ES-I3 (cell line): ENCODE measurements around the gene FOXN1.
"Not testable (repeated sequence)": the region's sequence is repeated elsewhere in the genome, so short reads cannot be mapped to it uniquely, and the experiment has no call there.

ENCODE experiments used
- H3K36me3 ChIP-seq: 2 replicates; pipeline ENCODE4 v1.6.1; 2013; ENCODE audit warnings: mild to moderate bottlenecking, low read length, control low read depth, moderate library complexity; ENCODE audit not compliant: insufficient read depth
- H3K4me1 ChIP-seq: 2 replicates; pipeline ENCODE4 v1.6.1; 2013; ENCODE audit warnings: mild to moderate bottlenecking, control low read depth, low read length; ENCODE audit not compliant: insufficient read depth
- H3K9ac ChIP-seq: 2 replicates; pipeline ENCODE4 v1.6.1; 2013; ENCODE audit warnings: low read depth, mild to moderate bottlenecking, low read length, moderate library complexity
- H3K9me3 ChIP-seq: 2 replicates; pipeline ENCODE4 v1.6.1; 2013; ENCODE audit warnings: mild to moderate bottlenecking, low read length, moderate library complexity; ENCODE audit not compliant: control insufficient read depth, insufficient read depth

FOXN1 gene, protein sequence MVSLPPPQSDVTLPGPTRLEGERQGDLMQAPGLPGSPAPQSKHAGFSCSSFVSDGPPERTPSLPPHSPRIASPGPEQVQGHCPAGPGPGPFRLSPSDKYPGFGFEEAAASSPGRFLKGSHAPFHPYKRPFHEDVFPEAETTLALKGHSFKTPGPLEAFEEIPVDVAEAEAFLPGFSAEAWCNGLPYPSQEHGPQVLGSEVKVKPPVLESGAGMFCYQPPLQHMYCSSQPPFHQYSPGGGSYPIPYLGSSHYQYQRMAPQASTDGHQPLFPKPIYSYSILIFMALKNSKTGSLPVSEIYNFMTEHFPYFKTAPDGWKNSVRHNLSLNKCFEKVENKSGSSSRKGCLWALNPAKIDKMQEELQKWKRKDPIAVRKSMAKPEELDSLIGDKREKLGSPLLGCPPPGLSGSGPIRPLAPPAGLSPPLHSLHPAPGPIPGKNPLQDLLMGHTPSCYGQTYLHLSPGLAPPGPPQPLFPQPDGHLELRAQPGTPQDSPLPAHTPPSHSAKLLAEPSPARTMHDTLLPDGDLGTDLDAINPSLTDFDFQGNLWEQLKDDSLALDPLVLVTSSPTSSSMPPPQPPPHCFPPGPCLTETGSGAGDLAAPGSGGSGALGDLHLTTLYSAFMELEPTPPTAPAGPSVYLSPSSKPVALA

DNA sequence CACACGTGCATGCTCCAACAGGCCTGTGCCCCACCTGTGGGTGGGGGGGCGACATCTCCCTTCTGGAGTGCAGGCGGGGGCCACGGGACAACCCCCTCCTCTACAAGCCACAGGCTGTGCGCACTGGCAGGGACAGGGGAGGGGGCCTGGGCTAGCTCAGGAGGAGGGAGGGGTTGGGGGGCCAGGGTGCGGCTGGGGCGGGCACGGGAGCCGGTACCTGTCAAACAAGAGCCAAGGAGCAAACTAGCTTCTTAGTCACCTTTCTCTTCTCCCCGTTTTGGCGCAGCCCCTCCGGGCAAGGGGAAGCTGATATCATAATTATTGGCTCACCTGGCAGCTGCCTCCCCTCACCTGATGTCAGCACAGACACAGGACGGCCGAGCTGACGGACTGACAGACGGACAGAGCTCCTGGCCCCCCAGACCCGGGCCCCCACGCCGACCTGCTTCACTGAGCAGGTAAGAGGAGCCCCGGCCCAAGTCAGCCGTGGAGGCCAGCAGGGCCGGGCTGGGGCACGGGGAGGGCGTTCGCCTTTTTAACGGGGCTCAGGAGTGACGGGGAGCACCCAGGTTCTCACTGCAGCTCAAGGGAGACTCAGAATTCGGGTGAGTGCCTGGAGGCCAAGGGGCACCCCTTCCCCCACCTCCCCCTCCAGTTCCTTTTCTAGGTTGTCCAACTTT is at the start of gene FOXN1:
Gene FOXN1, plus strand, starts transcription at position 363 of the 680 bp plus-strand sequence. CDS start 17,622 bp downstream, outside the sequence.
- no peaks in the 10 kb centered on the region for H3K9me3 ChIP-seq
- peaks cover 8% of the 10 kb centered on the region; the same call in 1 of the 2 replicates for H3K4me1 ChIP-seq
- H3K36me3 ChIP-seq: no peaks in the 10 kb centered on the region
- H3K9ac ChIP-seq: no peak within 1 kb of the TSS

DNA sequence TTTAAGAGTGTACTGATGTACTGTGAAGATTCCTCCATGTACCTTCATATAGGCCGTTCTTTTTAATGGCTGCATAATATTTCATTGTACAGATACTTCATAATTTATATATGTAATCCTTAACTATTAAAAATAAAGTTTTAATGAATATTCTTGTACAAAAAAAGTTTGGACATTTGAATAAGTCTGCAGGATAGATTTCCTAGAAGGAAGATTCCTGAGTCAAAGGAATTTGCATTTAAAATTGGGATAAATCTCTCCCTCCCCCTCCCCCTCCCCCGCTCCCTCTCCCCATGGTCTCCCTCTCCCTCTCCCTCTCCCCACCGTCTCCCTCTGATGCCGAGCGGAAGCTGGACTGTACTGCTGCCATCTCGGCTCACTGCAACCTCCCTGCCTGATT is 48.3 kb upstream of the FOXN1 start:
- no peaks in the 10 kb centered on the region for H3K4me1 ChIP-seq
- H3K9me3 ChIP-seq: no peaks in the 10 kb centered on the region
- no peaks in the 10 kb centered on the region for H3K36me3 ChIP-seq
- H3K9ac ChIP-seq: no peak overlapping the region

DNA sequence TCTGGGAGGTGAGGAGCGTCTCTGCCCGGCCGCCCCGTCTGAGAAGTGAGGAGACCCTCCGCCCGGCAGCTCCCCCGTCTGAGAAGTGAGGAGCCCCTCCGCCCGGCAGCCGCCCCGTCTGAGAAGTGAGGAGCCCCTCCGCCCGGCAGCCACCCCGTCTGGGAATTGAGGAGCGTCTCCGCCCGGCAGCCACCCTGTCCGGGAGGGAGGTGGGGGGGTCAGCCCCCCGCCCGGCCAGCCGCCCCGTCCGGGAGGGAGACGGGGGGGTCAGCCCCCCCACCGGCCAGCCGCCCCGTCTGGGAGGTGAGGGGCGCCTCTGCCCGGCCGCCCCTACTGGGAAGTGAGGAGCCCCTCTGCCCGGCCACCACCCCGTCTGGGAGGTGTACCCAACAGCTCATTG is 47.3 kb upstream of the FOXN1 start:
- not testable (repeated sequence) for H3K4me1 ChIP-seq, H3K9ac ChIP-seq, H3K36me3 ChIP-seq, H3K9me3 ChIP-seq

DNA sequence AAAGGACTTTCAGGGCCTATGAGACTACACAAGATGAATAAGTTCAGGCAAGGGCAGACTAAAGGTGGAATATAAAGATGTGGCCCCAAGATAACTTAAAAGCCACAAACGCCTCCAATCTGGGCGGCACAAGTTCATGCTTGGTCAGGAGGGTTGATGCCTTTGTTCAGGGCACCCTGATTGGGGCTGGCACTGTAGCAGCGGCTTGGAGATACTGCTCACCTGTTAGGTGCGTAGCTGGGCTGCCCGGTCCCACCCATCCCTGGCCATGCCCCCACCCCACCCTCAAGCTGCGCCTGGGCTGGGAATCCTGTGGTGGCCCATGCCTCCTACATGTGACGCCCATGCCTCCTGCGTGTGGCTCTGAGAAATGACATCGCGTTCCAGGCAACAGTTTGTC is 45.2 kb upstream of the FOXN1 start:
- no peaks in the 10 kb centered on the region for H3K9me3 ChIP-seq
- no peak overlapping the region for H3K9ac ChIP-seq
- no peaks in the 10 kb centered on the region for H3K36me3 ChIP-seq
- H3K4me1 ChIP-seq: no peaks in the 10 kb centered on the region

DNA sequence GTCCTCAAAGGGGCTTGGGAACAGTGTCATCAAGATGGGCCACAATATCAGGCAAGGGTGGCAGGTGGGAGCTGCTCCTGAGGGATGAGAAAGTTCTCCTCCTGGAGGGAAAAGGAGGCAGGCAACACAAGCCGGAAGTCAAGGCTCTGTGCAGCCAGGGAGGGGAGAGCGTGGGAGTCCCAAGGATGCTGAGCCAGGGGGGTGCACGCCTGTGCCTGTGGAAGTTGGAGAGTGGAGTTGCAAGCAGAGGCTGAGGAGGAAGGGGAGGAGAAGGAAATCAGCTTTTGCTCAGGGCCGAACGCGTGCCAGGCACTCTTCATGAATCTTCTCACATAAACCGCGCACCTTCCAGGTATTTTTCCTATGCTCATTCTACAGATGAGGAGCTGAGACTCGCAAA is 40.1 kb upstream of the FOXN1 start:
- Histone ChIP-seq H3K9me3 (no peaks in the 10 kb centered on the region), H3K36me3 (no peaks in the 10 kb centered on the region), H3K9ac (no peak overlapping the region), H3K4me1 (no peaks in the 10 kb centered on the region)

DNA sequence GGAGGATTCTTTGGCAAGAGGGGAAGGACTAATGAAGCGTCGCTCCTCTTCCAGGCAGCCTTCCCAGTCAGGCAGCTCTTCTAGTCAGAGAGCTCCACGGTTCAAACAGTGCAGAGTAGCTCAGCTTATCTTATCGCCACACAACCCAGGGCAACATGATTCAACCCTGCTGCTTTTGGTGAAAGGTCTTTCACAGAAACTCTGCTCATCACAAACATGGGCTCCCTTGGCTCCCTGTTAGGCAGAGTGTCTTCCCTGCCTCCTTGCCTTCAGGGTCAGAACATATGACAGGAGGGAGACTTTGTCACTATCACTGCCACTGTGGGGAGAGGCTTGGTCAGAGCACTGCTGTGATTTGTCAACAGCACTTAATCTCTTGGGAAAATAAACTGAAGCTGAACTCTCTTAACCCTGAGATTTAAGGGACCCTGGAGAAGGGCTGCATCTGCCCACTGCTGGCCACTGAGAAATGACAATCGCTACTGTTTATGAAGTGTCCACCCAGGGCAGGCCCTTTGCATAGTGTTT is 39.6 kb upstream of the FOXN1 start:
- H3K36me3 ChIP-seq: no peaks in the 10 kb centered on the region
- no peak overlapping the region for H3K9ac ChIP-seq
- H3K9me3 ChIP-seq: no peaks in the 10 kb centered on the region
- 0 out of 2 replicates have a peak, but pooled peaks cover 3% of the 10 kb centered on the region for H3K4me1 ChIP-seq

DNA sequence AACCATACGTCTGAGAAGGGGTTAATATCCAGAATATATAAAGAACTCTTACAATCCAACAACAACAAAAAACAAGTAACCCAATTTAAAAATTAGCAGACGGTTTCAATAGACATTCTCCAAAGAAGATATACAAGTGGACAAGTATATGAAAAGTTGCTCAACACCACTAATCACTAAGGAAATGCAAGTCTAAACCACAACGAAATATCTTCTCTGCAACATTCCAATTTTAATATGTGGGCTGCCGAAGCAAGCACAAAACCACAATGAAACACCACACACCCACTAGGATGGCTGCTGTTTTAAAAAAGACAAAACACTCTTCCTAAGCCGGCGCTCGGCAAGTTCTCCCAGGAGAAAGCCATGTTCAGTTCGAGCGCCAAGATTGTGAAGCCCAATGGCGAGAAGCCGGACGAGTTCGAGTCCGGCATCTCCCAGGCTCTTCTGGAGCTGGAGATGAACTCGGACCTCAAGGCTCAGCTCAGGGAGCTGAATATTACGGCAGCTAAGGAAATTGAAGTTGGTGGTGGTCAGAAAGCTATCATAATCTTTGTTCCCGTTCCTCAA is 38.6 kb upstream of the FOXN1 start:
- no peaks in the 10 kb centered on the region for H3K36me3 ChIP-seq
- no peak overlapping the region for H3K9ac ChIP-seq
- 0 out of 2 replicates have a peak, but pooled peaks cover 3% of the 10 kb centered on the region for H3K4me1 ChIP-seq
- H3K9me3 ChIP-seq: no peaks in the 10 kb centered on the region

DNA sequence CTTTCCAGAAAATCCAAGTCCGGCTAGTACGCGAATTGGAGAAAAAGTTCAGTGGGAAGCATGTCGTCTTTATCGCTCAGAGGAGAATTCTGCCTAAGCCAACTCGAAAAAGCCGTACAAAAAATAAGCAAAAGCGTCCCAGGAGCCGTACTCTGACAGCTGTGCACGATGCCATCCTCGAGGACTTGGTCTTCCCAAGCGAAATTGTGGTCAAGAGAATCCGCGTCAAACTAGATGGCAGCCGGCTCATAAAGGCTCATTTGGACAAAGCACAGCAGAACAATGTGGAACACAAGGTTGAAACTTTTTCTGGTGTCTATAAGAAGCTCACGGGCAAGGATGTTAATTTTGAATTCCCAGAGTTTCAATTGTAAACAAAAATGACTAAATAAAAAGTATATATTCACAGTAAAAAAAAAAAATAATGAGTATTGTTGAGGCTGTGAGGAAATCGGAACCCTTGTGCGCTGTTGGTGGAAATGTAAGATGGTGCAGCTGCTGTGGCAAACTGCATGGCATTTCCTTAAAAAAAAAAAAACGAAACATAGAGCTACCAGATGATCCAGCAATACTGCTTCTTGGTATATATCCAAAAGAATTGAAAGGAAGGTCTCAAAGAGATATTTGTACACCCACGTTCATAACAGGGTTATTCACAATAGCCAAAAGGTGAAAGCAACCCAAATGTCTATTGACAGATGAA is 38.0 kb upstream of the FOXN1 start:
- H3K9me3 ChIP-seq, H3K9ac ChIP-seq, H3K36me3 ChIP-seq, H3K4me1 ChIP-seq: not testable (repeated sequence)

DNA sequence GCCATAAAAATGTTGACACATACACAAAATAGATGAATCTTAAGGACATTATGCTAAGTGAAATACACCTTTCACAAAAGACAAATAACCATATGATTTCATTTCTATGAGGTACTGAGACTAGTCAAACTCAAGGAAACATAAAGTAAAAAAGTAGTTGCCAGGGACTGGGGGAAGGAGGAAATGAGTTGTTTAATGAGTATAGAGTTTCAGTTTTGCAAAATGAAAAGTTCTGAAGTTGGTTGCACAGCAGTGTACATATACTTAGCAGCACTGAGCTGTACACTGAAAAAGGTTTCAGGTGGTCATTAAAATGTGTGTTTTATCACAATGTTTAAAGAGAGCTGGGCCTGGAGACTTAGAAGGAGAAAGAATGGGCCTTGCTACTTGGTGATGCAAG is 37.4 kb upstream of the FOXN1 start:
- Histone ChIP-seq H3K36me3 (no peaks in the 10 kb centered on the region), H3K9me3 (no peaks in the 10 kb centered on the region), H3K4me1 (0 out of 2 replicates have a peak, but pooled peaks cover 3% of the 10 kb centered on the region), H3K9ac (no peak overlapping the region)

DNA sequence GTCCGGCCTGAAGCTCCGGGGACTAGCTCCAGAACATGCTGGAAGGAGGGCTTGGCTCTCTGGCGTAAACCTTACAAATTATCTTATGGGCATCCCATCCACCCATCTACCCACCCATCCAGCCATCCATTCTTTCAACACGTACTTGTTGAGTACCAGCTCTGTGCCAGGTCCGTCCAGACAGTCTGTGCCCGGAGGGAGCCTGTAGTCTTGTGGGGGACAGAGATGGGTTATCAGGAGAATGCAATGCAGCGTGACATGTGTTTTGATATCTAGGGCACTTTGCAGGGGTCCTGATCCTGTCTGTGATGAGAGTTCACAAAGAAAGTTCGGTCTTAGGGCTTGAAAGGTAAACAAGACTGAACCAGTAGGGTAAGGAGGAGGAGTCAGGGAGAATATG is 36.8 kb upstream of the FOXN1 start:
- no peak overlapping the region for H3K9ac ChIP-seq
- 0 out of 2 replicates have a peak, but pooled peaks cover 3% of the 10 kb centered on the region for H3K4me1 ChIP-seq
- no peaks in the 10 kb centered on the region for H3K9me3 ChIP-seq
- H3K36me3 ChIP-seq: no peaks in the 10 kb centered on the region

DNA sequence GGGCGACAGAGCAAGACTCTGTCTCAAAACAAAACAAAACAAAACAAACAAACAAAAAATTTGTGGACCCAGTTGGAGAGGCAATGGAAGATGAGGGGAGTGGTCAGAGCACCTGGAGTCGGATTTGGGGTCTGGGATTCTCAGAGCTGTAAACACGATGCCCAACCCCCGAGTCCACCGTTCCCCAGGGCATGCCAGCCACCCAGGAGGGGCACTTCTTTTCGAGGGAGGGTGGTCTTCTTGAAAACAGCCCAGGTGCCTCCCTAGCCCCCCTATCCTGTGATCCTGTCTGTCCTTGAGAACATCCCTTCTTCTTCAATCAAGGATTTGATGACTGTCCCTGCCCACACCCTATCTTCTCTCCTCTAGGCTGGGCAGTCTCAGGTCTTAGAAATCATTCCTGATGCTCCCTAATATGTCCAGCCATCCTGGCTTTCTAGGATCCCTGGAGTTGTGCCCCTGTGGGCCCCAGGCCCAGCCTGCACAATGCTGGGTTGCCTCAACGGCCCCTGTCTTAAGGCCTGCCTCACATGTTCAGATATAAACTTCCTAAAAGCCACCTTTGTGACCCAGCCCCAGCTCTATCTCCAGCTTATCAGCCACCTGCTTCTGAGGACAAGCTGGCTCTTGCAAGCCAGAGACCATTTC is 35.8 kb upstream of the FOXN1 start:
- Histone ChIP-seq H3K9ac (no peak overlapping the region), H3K36me3 (no peaks in the 10 kb centered on the region), H3K9me3 (no peaks in the 10 kb centered on the region), H3K4me1 (0 out of 2 replicates have a peak, but pooled peaks cover 3% of the 10 kb centered on the region)

DNA sequence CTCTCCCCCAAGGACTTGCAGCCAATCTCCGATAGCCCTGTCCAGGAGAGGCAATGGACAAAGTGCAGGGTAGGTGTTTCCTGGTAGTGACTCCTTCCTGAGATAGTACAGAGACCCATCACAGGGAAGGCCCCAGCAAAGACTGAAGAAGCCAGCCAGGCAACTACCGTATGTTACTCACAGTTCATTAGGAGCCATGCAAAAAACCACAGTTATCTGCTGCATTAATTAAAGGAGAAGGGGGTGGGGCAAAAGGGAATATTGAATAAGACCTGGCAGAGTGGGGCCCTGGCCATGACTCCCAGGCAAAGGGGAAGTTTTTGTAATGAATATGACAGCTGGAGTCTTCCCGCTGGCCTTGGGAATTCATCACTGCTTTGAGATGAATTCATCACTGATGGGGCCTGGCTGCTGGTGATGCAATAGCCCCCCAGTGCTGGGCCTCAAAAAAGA is 35.2 kb upstream of the FOXN1 start:
- H3K4me1 ChIP-seq: 0 out of 2 replicates have a peak, but pooled peaks cover 3% of the 10 kb centered on the region
- H3K9ac ChIP-seq: no peak overlapping the region
- no peaks in the 10 kb centered on the region for H3K36me3 ChIP-seq
- H3K9me3 ChIP-seq: no peaks in the 10 kb centered on the region

DNA sequence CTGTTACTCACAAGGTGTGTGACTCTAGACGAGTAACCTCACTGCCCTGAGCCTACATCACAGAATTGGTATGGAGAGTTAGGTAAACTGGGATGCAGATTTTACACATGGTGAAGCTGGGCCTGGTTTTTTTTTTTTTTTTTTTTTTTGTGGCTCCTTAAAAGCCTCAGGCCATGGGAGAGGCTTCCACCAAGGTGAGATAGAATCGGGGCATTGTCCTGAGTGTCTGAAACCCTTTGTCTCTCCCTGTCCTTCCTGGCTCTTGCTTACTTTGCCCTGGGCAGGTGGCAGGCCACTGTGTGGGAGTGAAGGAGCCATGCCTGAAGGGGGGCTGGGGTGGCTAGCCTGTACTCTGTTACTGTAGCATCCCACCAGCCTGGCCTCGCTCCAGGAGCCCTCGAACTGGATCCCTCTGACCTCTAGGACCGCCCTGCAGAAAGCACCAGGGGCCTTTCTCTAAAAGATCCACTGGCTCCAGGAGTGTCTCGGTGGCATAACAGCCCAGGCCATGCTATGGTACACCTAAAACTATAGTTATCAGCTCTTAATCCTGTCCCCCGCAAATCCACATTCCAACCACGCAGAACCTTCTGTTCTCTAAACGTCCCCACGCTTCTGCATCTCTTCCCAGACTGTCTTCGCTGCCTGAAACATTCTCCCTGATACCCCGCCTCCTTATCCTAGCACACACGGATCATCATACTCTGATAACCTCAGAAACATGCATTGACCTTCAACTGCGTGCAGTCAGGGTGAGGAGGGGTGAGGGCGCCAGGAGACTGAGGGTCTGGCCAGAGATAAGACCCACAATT is 34.4 kb upstream of the FOXN1 start:
- Histone ChIP-seq H3K9me3 (no peaks in the 10 kb centered on the region), H3K36me3 (no peaks in the 10 kb centered on the region), H3K9ac (no peak overlapping the region), H3K4me1 (0 out of 2 replicates have a peak, but pooled peaks cover 3% of the 10 kb centered on the region)
